ENCODE measurements around the gene PTPN1. TPM values are rescaled to one million over a fixed set of nuclear protein-coding genes. Genes with fewer than 3 reads are reported as not detected.
A peak's percentile ranks its signal among the peaks of the same experiment; 100 is the strongest.

PTPN1 gene
- total RNA-seq, 1 donor from 2014 or later: 38.1 TPM

- no peak overlapping the region for H3K27ac ChIP-seq
- no peak for TF ChIP-seq EZH2phosphoT487 (IDR thresholded peaks at IDR 0.05)
- DNase-seq (ENCODE audit: low spot score): no peak
- H3K4me1 ChIP-seq: peaks cover 14% of the 10 kb centered on the region
- no peak overlapping the region for H2AFZ ChIP-seq (replicated peaks)
- Mint-ChIP-seq H3K36me3 (no peaks in the 10 kb centered on the region), H3K27me3 (ENCODE audit: insufficient read depth, low read depth) (peaks cover 5% of the 10 kb centered on the region), H3K9me3 (peaks cover 11% of the 10 kb centered on the region), H3K27ac (no peak overlapping the region), H3K4me3 (no peak overlapping the region), H3K4me1 (peaks cover 10% of the 10 kb centered on the region)
- H3K9me3 ChIP-seq (ENCODE audit: low read depth): no peaks in the 10 kb centered on the region
- H3K9ac ChIP-seq: no peak overlapping the region
- no peaks in the 10 kb centered on the region for H3K79me2 ChIP-seq (ENCODE audit: low read depth)
- no peaks in the 10 kb centered on the region for H3K27me3 ChIP-seq
- H3F3A ChIP-seq (ENCODE audit: low read depth): no peaks in the 10 kb centered on the region
- no peak overlapping the region for H3K4me3 ChIP-seq
- no peaks in the 10 kb centered on the region for H3K36me3 ChIP-seq
- no peak overlapping the region for H3K4me2 ChIP-seq
- H4K20me1 ChIP-seq (ENCODE audit: low read depth): no peaks in the 10 kb centered on the region
Measured at GRCh38 chr20:50624351-50625016, 114.3 kb downstream of the PTPN1 start.

GRCh38 chr20:50625986-50626677 is 115.9 kb downstream of the PTPN1 start:
- Histone ChIP-seq H3K4me1 (peaks cover 14% of the 10 kb centered on the region), H2AFZ (replicated peaks) (no peak overlapping the region), H3K36me3 (no peaks in the 10 kb centered on the region), H3K27ac (no peak overlapping the region), H4K20me1 (ENCODE audit: low read depth) (no peaks in the 10 kb centered on the region), H3K27me3 (no peaks in the 10 kb centered on the region), H3K4me2 (no peak overlapping the region), H3K4me3 (no peak overlapping the region), H3K9me3 (ENCODE audit: low read depth) (no peaks in the 10 kb centered on the region), H3K9ac (no peak overlapping the region), H3F3A (ENCODE audit: low read depth) (no peaks in the 10 kb centered on the region), H3K79me2 (ENCODE audit: low read depth) (no peaks in the 10 kb centered on the region)
- Mint-ChIP-seq H3K27me3 (ENCODE audit: insufficient read depth, low read depth) (peaks cover 5% of the 10 kb centered on the region), H3K27ac (no peak overlapping the region), H3K4me1 (peaks cover 7% of the 10 kb centered on the region), H3K4me3 (no peak overlapping the region), H3K9me3 (peaks cover 3% of the 10 kb centered on the region), H3K36me3 (no peaks in the 10 kb centered on the region)
- TF ChIP-seq EZH2phosphoT487 (IDR thresholded peaks at IDR 0.05) (no peak), CTCF (IDR thresholded peaks at IDR 0.05) (peak; percentile 64)
- DNase-seq (ENCODE audit: low spot score): peak; percentile 65

GRCh38 chr20:50627747-50628146 is 117.6 kb downstream of the PTPN1 start:
- Histone ChIP-seq H3K36me3 (no peaks in the 10 kb centered on the region), H3K27ac (no peak overlapping the region), H4K20me1 (ENCODE audit: low read depth) (no peaks in the 10 kb centered on the region), H3K4me3 (no peak overlapping the region), H3K9ac (no peak overlapping the region), H3F3A (ENCODE audit: low read depth) (no peaks in the 10 kb centered on the region), H2AFZ (replicated peaks) (no peak overlapping the region), H3K27me3 (no peaks in the 10 kb centered on the region), H3K79me2 (ENCODE audit: low read depth) (no peaks in the 10 kb centered on the region), H3K9me3 (ENCODE audit: low read depth) (no peaks in the 10 kb centered on the region), H3K4me1 (peaks cover 14% of the 10 kb centered on the region), H3K4me2 (no peak overlapping the region)
- Mint-ChIP-seq H3K36me3 (no peaks in the 10 kb centered on the region), H3K27ac (no peak overlapping the region), H3K9me3 (no peaks in the 10 kb centered on the region), H3K4me3 (no peak overlapping the region), H3K4me1 (peaks cover 7% of the 10 kb centered on the region), H3K27me3 (ENCODE audit: insufficient read depth, low read depth) (peaks cover 2% of the 10 kb centered on the region)
- no peak for DNase-seq (ENCODE audit: low spot score)
- TF ChIP-seq EZH2 (IDR thresholded peaks at IDR 0.05) (no peak), CTCF (IDR thresholded peaks at IDR 0.05) (no peak), EZH2phosphoT487 (IDR thresholded peaks at IDR 0.05) (no peak)

GRCh38 chr20:50628332-50628731 is 118.1 kb downstream of the PTPN1 start:
- peak overlapping the region; percentile 85 for H2AFZ ChIP-seq (replicated peaks)

More at GRCh38 chr20:50628332-50628731, 118.1 kb downstream of the PTPN1 start:
- H3K27me3 Mint-ChIP-seq (ENCODE audit: insufficient read depth, low read depth): peaks cover 2% of the 10 kb centered on the region
- Histone ChIP-seq H3K36me3 (no peaks in the 10 kb centered on the region), H3K79me2 (ENCODE audit: low read depth) (no peaks in the 10 kb centered on the region), H3K4me1 (peaks cover 14% of the 10 kb centered on the region), H3F3A (ENCODE audit: low read depth) (no peaks in the 10 kb centered on the region), H3K4me2 (peak overlapping the region; percentile 35), H4K20me1 (ENCODE audit: low read depth) (no peaks in the 10 kb centered on the region), H3K9me3 (ENCODE audit: low read depth) (no peaks in the 10 kb centered on the region), H3K4me3 (no peak overlapping the region), H3K9ac (no peak overlapping the region), H3K27me3 (no peaks in the 10 kb centered on the region), H3K27ac (peak overlapping the region; percentile 20)
- peak overlapping the region; percentile 89 for H3K27ac Mint-ChIP-seq
- no peak for TF ChIP-seq CTCF (IDR thresholded peaks at IDR 0.05)
- no peak for TF ChIP-seq EZH2 (IDR thresholded peaks at IDR 0.05)
- no peak for TF ChIP-seq EZH2phosphoT487 (IDR thresholded peaks at IDR 0.05)
- H3K9me3 Mint-ChIP-seq: no peaks in the 10 kb centered on the region
- H3K4me1 Mint-ChIP-seq: peaks cover 9% of the 10 kb centered on the region
- no peaks in the 10 kb centered on the region for H3K36me3 Mint-ChIP-seq
- H3K4me3 Mint-ChIP-seq: no peak overlapping the region
- peak; percentile 32 for DNase-seq (ENCODE audit: low spot score)

Measured in neural progenitor cell (in vitro differentiated cells).